Measurements from ENCODE around the gene ASH1L. TPM values are rescaled to one million over a fixed set of nuclear protein-coding genes. Genes with fewer than 3 reads are reported as not detected.

Gene ASH1L
- total RNA-seq, 1 experiment from 2014 or later: 29.3 TPM

GRCh38 chr1:155379631-155380090 is 182.9 kb downstream of the ASH1L start:
- POLR2A ChIA-PET: no interaction called here
- no peaks in the 10 kb centered on the region for H3K27me3 Mint-ChIP-seq (ENCODE audit: low read depth)
- CTCF ChIA-PET: no interaction called here
- H3K4me3 Mint-ChIP-seq: no peak overlapping the region
- peaks cover 33% of the 10 kb centered on the region for H3K36me3 Mint-ChIP-seq
- H3K9me3 Mint-ChIP-seq: no peaks in the 10 kb centered on the region; the same call in 1 of the 2 replicates
- H3K27ac Mint-ChIP-seq: peak overlapping the region; percentile 9; the same call in 1 of the 2 replicates
- ATAC-seq (no peak), DNase-seq (ENCODE audit: low spot score) (no peak)
- H3K4me1 Mint-ChIP-seq: peaks cover 9% of the 10 kb centered on the region
- TF ChIP-seq NR2C2 (CRISPR knock-in tag; IDR thresholded peaks at IDR 0.05): no peak
- no peak for TF ChIP-seq STAT6 (CRISPR knock-in tag; conservative IDR thresholded peaks at IDR 0.05; ENCODE audit: low read depth)
- no peak for TF ChIP-seq ESRRA (CRISPR knock-in tag; IDR thresholded peaks at IDR 0.05; ENCODE audit: borderline replicate concordance)
- TF ChIP-seq SOX15 (CRISPR knock-in tag; IDR thresholded peaks at IDR 0.05): no peak
- TF ChIP-seq IRF1 (CRISPR knock-in tag; IDR thresholded peaks at IDR 0.05): no peak

GRCh38 chr1:155379180-155379579 is 183.4 kb downstream of the ASH1L start:
- no peak overlapping the region for H3K4me3 Mint-ChIP-seq
- POLR2A ChIA-PET: no interaction called here
- peaks cover 9% of the 10 kb centered on the region for H3K4me1 Mint-ChIP-seq
- no peaks in the 10 kb centered on the region for H3K27me3 Mint-ChIP-seq (ENCODE audit: low read depth)
- H3K9me3 Mint-ChIP-seq: no peaks in the 10 kb centered on the region; the same call in 1 of the 2 replicates
- no peak for DNase-seq (ENCODE audit: low spot score)
- TF ChIP-seq AR (CRISPR knock-in tag; IDR thresholded peaks at IDR 0.05): no peak
- no peak for ATAC-seq
- H3K27ac Mint-ChIP-seq: no peak overlapping the region
- CTCF ChIA-PET: no interaction called here
- peaks cover 33% of the 10 kb centered on the region for H3K36me3 Mint-ChIP-seq

- CTCF ChIA-PET: interaction anchor here (1.0 kb wide), 1 partner anchor 110 kb away, joined by 4 read pairs; no protein-coding TSS in a partner anchor
- ATAC-seq: no peak
- Mint-ChIP-seq H3K27ac (no peak overlapping the region), H3K27me3 (ENCODE audit: low read depth) (no peaks in the 10 kb centered on the region), H3K4me1 (no peaks in the 10 kb centered on the region), H3K9me3 (no peaks in the 10 kb centered on the region), H3K4me3 (no peak overlapping the region), H3K36me3 (peaks cover 28% of the 10 kb centered on the region)
- DNase-seq (ENCODE audit: low spot score): no peak
- TF ChIP-seq AR (CRISPR knock-in tag; IDR thresholded peaks at IDR 0.05): no peak
- TF ChIP-seq ELF4 (CRISPR knock-in tag; IDR thresholded peaks at IDR 0.05; ENCODE audit: low read depth): no peak
- no peak for TF ChIP-seq ZNF263 (CRISPR knock-in tag; IDR thresholded peaks at IDR 0.05; ENCODE audit: low read depth)
- no peak for TF ChIP-seq NR2C2 (CRISPR knock-in tag; IDR thresholded peaks at IDR 0.05)
- TF ChIP-seq ATF1 (CRISPR knock-in tag; IDR thresholded peaks at IDR 0.05): no peak
- no peak for TF ChIP-seq PRRX2 (CRISPR knock-in tag; IDR thresholded peaks at IDR 0.05)
- TF ChIP-seq ZNF532 (CRISPR knock-in tag; IDR thresholded peaks at IDR 0.05; ENCODE audit: borderline replicate concordance): no peak
- POLR2A ChIA-PET: no interaction called here
Measured at GRCh38 chr1:155360051-155360450, 202.6 kb downstream of the ASH1L start.

Data from WTC11 (cell line).